ENCODE results near the gene GRIN2D.

DNA sequence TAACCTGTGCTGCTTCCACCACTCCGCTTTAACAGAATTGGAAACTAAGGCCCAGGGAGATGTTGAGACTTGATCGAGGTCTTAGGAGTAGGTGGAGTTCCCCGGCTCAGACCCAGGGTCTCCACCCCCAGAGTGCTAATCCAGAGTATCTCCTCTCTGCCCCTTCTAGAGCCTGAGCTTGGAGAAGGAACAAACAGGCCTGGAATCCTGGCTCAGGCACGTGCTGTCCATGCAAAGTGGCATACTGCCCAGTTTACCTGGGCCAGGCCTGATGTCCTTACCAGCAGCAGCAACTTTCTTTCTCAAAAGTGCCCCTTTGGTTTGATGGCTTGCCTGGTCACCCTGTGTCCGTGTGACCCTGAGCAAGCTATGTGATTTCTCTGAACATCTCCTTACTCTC, 25.6 kb upstream of the GRIN2D start:
- TF ChIP-seq, protein P1, sequence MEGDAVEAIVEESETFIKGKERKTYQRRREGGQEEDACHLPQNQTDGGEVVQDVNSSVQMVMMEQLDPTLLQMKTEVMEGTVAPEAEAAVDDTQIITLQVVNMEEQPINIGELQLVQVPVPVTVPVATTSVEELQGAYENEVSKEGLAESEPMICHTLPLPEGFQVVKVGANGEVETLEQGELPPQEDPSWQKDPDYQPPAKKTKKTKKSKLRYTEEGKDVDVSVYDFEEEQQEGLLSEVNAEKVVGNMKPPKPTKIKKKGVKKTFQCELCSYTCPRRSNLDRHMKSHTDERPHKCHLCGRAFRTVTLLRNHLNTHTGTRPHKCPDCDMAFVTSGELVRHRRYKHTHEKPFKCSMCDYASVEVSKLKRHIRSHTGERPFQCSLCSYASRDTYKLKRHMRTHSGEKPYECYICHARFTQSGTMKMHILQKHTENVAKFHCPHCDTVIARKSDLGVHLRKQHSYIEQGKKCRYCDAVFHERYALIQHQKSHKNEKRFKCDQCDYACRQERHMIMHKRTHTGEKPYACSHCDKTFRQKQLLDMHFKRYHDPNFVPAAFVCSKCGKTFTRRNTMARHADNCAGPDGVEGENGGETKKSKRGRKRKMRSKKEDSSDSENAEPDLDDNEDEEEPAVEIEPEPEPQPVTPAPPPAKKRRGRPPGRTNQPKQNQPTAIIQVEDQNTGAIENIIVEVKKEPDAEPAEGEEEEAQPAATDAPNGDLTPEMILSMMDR (IDR thresholded peaks at IDR 0.05; ENCODE audit: low read length): no peak
- TF ChIP-seq EZH2 (IDR thresholded peaks at IDR 0.05; ENCODE audit: borderline replicate concordance, low read length): no peak
